ENCODE data around the gene CHD9.

CHD9 gene

DNA sequence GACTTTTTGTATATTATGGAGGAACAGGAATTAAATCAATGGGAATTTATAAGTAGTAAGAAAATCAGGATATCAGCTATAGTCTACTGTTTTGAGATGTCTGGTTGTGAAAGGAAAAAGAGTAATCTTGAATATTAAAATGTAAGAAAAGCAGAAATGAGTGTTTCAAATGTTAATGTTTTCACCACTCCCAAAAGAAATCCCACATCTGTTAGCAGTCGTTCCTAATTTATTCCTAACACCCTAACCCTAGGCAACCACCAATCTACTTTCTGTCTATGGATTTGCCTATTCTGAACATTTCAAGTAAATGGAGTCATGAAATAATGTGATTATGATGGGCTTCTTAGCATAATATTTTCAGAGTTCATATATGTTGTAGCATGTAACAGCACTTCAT, 133.0 kb downstream of the CHD9 start:
- DNase-seq (ENCODE audit: low read depth in 2 of 2), result no peak

- DNase-seq (ENCODE audit: low read depth in 2 of 2), result no peak
These were observed 136.6 kb downstream of the CHD9 start for GRCh38 chr16:53191413-53191812.

GRCh38 chr16:53198933-53199332, 144.1 kb downstream of the CHD9 start:
- DNase-seq (ENCODE audit: low read depth in 2 of 2), result no peak

- DNase-seq (ENCODE audit: low read depth in 2 of 2), result no peak
These were observed 147.1 kb downstream of the CHD9 start for GRCh38 chr16:53201900-53202299.

GRCh38 chr16:53202398-53202797, 147.6 kb downstream of the CHD9 start:
- DNase-seq (ENCODE audit: low read depth in 2 of 2), result no peak

GRCh38 chr16:53207810-53208752, 153.3 kb downstream of the CHD9 start:
- no peak for DNase-seq (ENCODE audit: low read depth in 2 of 2)

DNA sequence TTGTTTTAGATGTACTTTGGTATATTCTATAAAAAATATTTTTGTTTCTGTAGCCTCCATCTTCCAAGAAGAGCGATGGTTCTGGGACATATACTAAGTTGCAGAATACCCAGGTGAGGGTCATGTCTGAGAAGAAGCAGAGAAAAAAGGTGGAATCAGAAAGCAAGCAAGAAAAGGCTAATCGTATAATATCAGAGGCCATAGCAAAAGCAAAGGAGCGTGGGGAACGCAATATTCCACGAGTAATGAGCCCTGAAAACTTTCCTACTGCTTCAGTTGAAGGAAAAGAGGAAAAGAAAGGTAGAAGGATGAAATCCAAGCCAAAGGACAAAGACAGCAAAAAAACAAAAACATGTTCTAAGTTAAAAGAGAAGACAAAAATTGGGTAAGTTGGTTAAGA, 154.6 kb downstream of the CHD9 start:
- DNase-seq (ENCODE audit: low read depth in 2 of 2), result no peak

GRCh38 chr16:53209877-53210276, 155.1 kb downstream of the CHD9 start:
- no peak for DNase-seq (ENCODE audit: low read depth in 2 of 2)

DNA sequence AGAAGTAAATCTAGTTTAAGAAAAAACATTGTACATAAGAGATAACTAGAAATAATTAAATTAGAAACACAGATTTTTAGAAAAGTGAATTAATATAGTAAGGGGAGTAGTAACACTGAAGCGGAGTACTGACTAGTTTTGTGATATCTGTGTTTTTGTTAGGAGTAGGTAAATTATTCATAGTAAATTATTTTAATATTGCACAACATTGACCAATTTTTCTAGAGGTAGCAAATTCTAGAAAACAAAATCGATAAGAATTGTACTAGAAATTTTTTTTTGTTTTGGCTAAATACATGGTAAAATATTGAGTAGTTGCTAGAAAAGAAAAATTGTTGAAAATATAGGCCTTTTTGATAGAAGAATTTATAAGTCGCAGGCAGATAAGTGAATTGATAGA, 156.5 kb downstream of the CHD9 start:
- no peak for DNase-seq (ENCODE audit: low read depth in 2 of 2)

- DNase-seq (ENCODE audit: low read depth in 2 of 2), result no peak
These were observed 158.1 kb downstream of the CHD9 start for GRCh38 chr16:53212893-53213223.

- DNase-seq (ENCODE audit: low read depth in 2 of 2), result no peak
These were observed 158.8 kb downstream of the CHD9 start for GRCh38 chr16:53213542-53213941.

- no peak for DNase-seq (ENCODE audit: low read depth in 2 of 2)
These were observed 162.0 kb downstream of the CHD9 start for GRCh38 chr16:53216798-53217197.

DNA sequence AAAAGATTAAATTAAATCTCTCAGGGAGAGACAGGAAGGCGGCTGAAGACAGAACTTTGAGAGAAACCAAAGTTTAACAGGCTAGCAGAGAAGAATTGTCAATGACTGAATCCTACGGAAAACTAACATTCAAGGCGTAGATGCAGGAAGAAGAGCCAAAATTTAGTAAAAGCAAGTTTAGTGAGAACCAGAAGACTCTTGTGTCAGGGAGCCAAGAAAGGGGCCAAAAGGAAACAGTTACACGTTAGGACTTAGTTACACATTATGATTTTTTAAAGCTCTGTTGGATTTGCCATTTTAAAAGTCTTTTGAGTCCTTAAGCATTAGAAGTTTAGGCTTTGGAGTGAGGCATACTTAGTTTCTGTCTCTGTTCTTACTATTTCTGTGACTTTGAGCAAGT, 164.6 kb downstream of the CHD9 start:
- DNase-seq (ENCODE audit: low read depth in 2 of 2), result no peak

- no peak for DNase-seq (ENCODE audit: low read depth in 2 of 2)
These were observed 165.1 kb downstream of the CHD9 start for GRCh38 chr16:53219795-53220454.

GRCh38 chr16:53220585-53220984, 165.8 kb downstream of the CHD9 start:
- DNase-seq (ENCODE audit: low read depth in 2 of 2), result no peak

DNA sequence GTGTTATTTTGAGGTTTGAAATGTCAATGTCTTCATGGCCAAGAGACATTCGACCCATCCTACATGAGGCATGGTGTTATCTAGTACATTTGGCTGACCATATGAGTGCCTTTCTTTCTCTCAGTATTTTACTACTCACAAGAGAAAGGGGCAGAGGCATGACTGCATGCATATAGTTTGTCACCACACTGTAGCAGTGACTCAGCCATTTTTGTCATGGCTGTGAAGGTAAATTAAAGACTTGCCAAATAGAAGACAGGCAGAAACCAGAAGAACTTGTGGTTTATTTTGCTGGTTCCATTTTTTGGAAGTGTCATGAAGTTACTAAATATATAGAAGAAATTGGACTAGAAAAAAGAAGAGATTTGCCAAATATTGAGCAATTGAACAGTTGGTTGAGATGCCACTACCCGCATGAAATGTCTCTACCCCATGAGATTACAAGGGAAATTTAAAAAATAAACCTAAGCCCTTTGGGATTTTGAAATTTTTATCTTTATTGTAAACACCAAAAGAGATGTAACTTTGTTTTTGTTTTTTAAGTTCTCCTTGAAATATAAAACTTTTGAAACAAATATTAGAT, 170.3 kb downstream of the CHD9 start:
- DNase-seq (ENCODE audit: low read depth in 2 of 2), result no peak

DNA sequence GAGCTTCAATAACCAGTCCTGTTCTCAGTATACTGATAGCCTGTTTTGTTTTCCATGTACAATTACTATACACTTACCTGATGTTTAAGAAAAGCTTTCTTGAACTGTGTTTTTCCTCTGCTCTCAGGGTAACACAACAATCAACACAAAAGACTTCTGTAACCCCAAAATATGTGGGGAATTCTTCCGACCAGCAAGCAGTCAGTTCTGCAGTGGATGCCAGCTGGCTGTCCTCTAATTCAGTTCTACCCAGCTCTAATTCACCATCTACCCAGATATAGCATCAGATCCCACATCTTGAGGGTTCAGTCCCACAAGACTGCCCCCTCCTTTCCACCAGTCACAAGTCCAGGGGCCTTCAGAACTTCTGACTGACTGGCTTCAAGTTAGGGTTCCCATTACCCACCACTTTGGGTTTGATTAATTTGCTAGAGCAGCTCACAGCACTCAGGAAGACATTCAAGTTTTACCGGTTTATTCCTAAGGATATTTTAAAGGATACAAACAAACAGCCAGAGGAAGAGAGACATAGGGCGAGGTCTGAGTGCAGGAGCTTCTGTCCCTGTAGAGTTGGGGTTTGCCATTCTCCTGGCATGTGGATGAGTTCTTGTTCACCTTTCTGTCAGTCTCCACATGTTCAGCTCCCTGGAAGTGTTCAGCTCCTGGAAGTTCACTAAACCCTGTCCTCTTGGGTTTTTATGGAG, 178.2 kb downstream of the CHD9 start:
- DNase-seq (ENCODE audit: low read depth in 2 of 2), result no peak

DNA sequence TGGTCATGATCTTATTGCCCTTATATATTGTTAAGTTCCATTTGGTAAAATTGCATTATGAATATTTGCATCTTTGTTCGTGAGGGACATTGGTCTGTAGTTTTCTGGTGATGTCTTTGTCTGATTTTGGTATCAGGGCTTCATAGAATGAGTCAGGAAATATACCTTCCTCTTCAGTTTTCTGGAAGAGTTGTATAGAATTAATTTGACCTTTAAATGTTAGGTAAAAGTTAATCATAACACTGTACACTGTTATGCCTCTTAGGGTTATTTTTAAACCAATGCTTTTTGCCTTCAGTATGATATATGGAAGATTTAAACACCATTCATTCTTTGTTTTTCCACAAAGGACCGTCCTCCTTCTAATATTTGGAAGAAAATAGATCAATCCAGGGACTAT, 180.0 kb downstream of the CHD9 start:
- DNase-seq (ENCODE audit: low read depth in 2 of 2), result no peak

DNA sequence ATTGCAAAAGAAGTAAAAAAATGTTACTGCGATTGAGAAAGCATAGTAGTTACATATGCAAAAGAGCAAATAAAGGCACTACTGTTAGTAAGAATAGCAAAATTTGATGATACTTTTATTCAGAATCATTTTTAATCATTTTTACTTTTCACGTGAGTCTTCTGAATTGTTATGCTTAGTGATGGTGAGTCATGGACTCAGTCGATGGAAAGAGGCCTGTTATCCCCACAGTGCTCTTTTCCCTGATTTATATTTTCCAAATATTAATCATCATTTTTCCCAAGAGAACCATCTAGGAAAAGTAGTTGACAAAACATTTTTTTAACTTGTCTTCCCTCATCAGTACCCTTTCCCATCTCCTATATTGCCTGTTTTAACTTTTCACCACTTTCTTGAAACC, 181.1 kb downstream of the CHD9 start:
- no peak for DNase-seq (ENCODE audit: low read depth in 2 of 2)

- no peak for DNase-seq (ENCODE audit: low read depth in 2 of 2)
These were observed 194.5 kb downstream of the CHD9 start for GRCh38 chr16:53249331-53249730.

- DNase-seq (ENCODE audit: low read depth in 2 of 2), result no peak
These were observed 202.2 kb downstream of the CHD9 start for GRCh38 chr16:53257001-53257400.

- DNase-seq (ENCODE audit: low read depth in 2 of 2), result no peak
These were observed 204.0 kb downstream of the CHD9 start for GRCh38 chr16:53258809-53259208.

Measured in stimulated activated CD4-positive, alpha-beta T cell treated with anti-CD3 and anti-CD28 coated beads, Interleukin-15, amount 100 ng/mL, for 48 hours (primary cell).